SH-SY5Y (cell line): ENCODE measurements around the gene ZFYVE27.

Source experiments
- GATA2 ChIP-seq: IDR thresholded peaks from 2 replicates; pipeline ENCODE4 v1.6.1; 2011; ENCODE audit warnings: mild to moderate bottlenecking, low read depth, low read length
- GATA3 ChIP-seq: IDR thresholded peaks from 2 replicates; pipeline ENCODE4 v1.6.1; 2011; ENCODE audit warnings: low read depth, mild to moderate bottlenecking, low read length, moderate library complexity

- TF ChIP-seq GATA3 (no peak), GATA2 (no peak)
Observed at GRCh38 chr10:97734021-97734420, 2.9 kb upstream of the ZFYVE27 start.
